ENCODE results near the gene TBX1.

GRCh38 chr22:19809741-19810140 lies 49.2 kb downstream of the TBX1 start:
- TF ChIP-seq CTCF (IDR thresholded peaks at IDR 0.05) (no peak), ZFX (IDR thresholded peaks at IDR 0.05; ENCODE audit: borderline replicate concordance) (no peak)

Measured in 22Rv1 (cell line).